Spleen (tissue), 13 donors: Measurements from ENCODE around the gene LGALS16. TPM values are rescaled to one million over a fixed set of nuclear protein-coding genes. Genes with fewer than 3 reads are reported as not detected.

Experiments
- DNase-seq: peaks from one replicate; pipeline ENCODE4 v3.0.0-alpha.2; 2020
- H3K27ac ChIP-seq, 8 donors: fragments of 200-600 bp; sonication (generic) in 7 of 8; 1 replicate in 4 of 8; 2 replicates in 4 of 8; pipeline versions ENCODE4 v1.5.0 to v1.8.0; 2016 to 2021; ENCODE audit warnings: inconsistent platforms in 4 of 8, mild to moderate bottlenecking in 4 of 8, moderate library complexity in 1 of 8
- H3K27me3 ChIP-seq, 7 donors: fragments of 200-600 bp; sonication (generic) in 6 of 7; replicated peaks in 1 of 7; 1 replicate in 4 of 7; 2 replicates in 3 of 7; pipeline versions ENCODE4 v1.5.0 to v1.8.0; 2016 to 2021; ENCODE audit warnings: inconsistent platforms in 3 of 7, mild to moderate bottlenecking in 1 of 7
- H3K36me3 ChIP-seq, 6 donors: fragments of 200-600 bp; sonication (generic) in 5 of 6; 1 replicate in 4 of 6; 2 replicates in 2 of 6; pipeline versions ENCODE4 v1.5.0 to v1.8.0; 2016 to 2021; ENCODE audit warnings: inconsistent platforms in 2 of 6
- H3K4me1 ChIP-seq, 6 donors: fragments of 200-600 bp; sonication (generic) in 5 of 6; 1 replicate in 3 of 6; 2 replicates in 3 of 6; pipeline versions ENCODE4 v1.5.0 to v1.8.0; 2016 to 2021; ENCODE audit warnings: inconsistent platforms in 3 of 6
- H3K4me3 ChIP-seq, 8 donors: fragments of 200-600 bp; sonication (generic) in 7 of 8; 1 replicate in 4 of 8; 2 replicates in 4 of 8; pipeline versions ENCODE4 v1.5.0 to v1.8.0; 2016 to 2021; ENCODE audit warnings: inconsistent platforms in 4 of 8, mild to moderate bottlenecking in 4 of 8, moderate library complexity in 2 of 8
- H3K9me3 ChIP-seq, 8 donors: fragments of 200-600 bp; sonication (generic) in 7 of 8; 1 replicate in 4 of 8; 2 replicates in 4 of 8; pipeline versions ENCODE4 v1.5.0 to v1.8.0; 2016 to 2021; ENCODE audit warnings: inconsistent platforms in 4 of 8
- CTCF ChIP-seq, 11 experiments: fragments of 200-600 bp in 7 of 11; fragments of 450-650 bp in 4 of 11; sonication (generic) in 4 of 11; IDR thresholded peaks in 8 of 11; conservative IDR thresholded peaks in 3 of 11; 1 replicate in 7 of 11; 2 replicates in 4 of 11; pipeline versions ENCODE4 v1.4.0 to v1.8.0; 2016 to 2021; ENCODE audit warnings: antibody characterized with exemption in 11 of 11, inconsistent platforms in 4 of 11, mild to moderate bottlenecking in 1 of 11
- POLR2A ChIP-seq, 3 donors: fragments of 450-650 bp; IDR thresholded peaks; one replicate each; pipeline ENCODE4 v1.5.1; 2017; ENCODE audit warnings: antibody characterized with exemption in 3 of 3, mild to moderate bottlenecking in 1 of 3
- POLR2AphosphoS5 ChIP-seq, 3 donors: sonication (generic); formaldehyde crosslinking; IDR thresholded peaks; one replicate each; pipeline ENCODE4 v1.5.1; 2017; ENCODE audit warnings: antibody characterized with exemption in 3 of 3
- WGBS, 5 donors: extraction: QIAGEN DNeasy Blood & Tissue Kit in 3 of 5; methylation state at CpG; one replicate each; pipeline versions ENCODE4 v1.1.5 to v1.1.7; 2013 to 2018; 5-methylcytosine and 5-hydroxymethylcytosine counted together
- intact Hi-C: fragments of 100-400 bp; cut with DNase I; formaldehyde crosslinking; loops from one replicate; pipeline ENCODE4 v1.15.0; 2023; ENCODE audit warnings: low total_unique reads
- long read RNA-seq, 2 donors: transcript quantifications; one replicate each; lab custom pipeline, GENCODE V29; 2026
- polyA plus RNA-seq, 3 donors: library from polyadenylated mRNA; stranded (reverse); fragments of 200-250 nt; gene quantifications; one replicate each; pipeline ENCODE4 v1.2.1, GENCODE V29; 2013
- total RNA-seq, 7 donors: library from RNA; depleted of rRNA in 3 of 7; stranded (reverse); fragments of >200 nt in 3 of 7; fragmentation: NEBNext Ultra II Directional in 4 of 7; extraction: Animal tissue kit (Norgen Biotek cat#: 25700) in 4 of 7; gene quantifications; one replicate each; pipeline versions ENCODE4 v1.1.0 to v1.2.1, GENCODE V29; 2016 to 2021
- donor health status: healthy with polysubstance abuse.
- donor health status: DM: no; HTN: no; CAD: no; lungs with moderate emphysema.
- donor health status: DM: no; HTN: no; CAD: no.
- donor health status: Bipolar disorder and iron deficiency.
- donor health status: healthy.
- donor health status: DM: no; HTN: no; CAD: no.
- donor health status: DM: yes; HTN: yes; CAD: no.

Gene LGALS16
- total RNA-seq = not detected
- polyA plus RNA-seq = not detected
- long read RNA-seq, donor 1 = 0 reads
- long read RNA-seq, donor 2 = 0 reads

- H3K27me3 ChIP-seq = peaks cover 0 to 6% (median 0%) of the 10 kb centered on the region in 7 donors
- TF ChIP-seq POLR2AphosphoS5 (IDR thresholded peaks at IDR 0.05) = no peak
- TF ChIP-seq POLR2A (IDR thresholded peaks at IDR 0.05) = no peak
- TF ChIP-seq CTCF (IDR thresholded peaks at IDR 0.05 in 8 of 11, conservative IDR thresholded peaks at IDR 0.05 in 3 of 11) = no peak
- intact Hi-C loops = no loop called here
- H3K4me1 ChIP-seq = no peaks in the 10 kb centered on the region
- WGBS, 5 donors = 51 to 58% (median 52%) methylated on average over 3 of the region's 3 CpGs
- no peak within 1 kb of the TSS for H3K27ac ChIP-seq
- H3K36me3 ChIP-seq = no peaks in the 10 kb centered on the region
- no peak within 1 kb of the TSS for H3K4me3 ChIP-seq
- no peak for DNase-seq
- no peaks in the 10 kb centered on the region for H3K9me3 ChIP-seq
Observed at GRCh38 chr19:39655613-39656012, at the start of gene LGALS16. LGALS16 (plus strand) TSS chr19:39655913; CDS start chr19:39655962, 49 bp downstream.

- H3K27me3 ChIP-seq = peaks cover 0 to 6% (median 0%) of the 10 kb centered on the region in 7 donors
- no peaks in the 10 kb centered on the region for H3K4me1 ChIP-seq
- H3K9me3 ChIP-seq = no peaks in the 10 kb centered on the region
- H3K27ac ChIP-seq = no peak overlapping the region
- no peaks in the 10 kb centered on the region for H3K36me3 ChIP-seq
- no peak for DNase-seq
- intact Hi-C loops = no loop called here
- TF ChIP-seq CTCF (IDR thresholded peaks at IDR 0.05 in 8 of 11, conservative IDR thresholded peaks at IDR 0.05 in 3 of 11) (no peak), POLR2A (IDR thresholded peaks at IDR 0.05) (no peak), POLR2AphosphoS5 (IDR thresholded peaks at IDR 0.05) (no peak)
- no peak overlapping the region for H3K4me3 ChIP-seq
- 88 to 91% (median 90%) methylated on average over 9 of the region's 9 CpGs for WGBS, 5 donors
Observed at GRCh38 chr19:39607021-39607420, 48.7 kb upstream of the LGALS16 start.

- no peaks in the 10 kb centered on the region for H3K9me3 ChIP-seq
- intact Hi-C loops = no loop called here
- no peaks in the 10 kb centered on the region for H3K36me3 ChIP-seq
- DNase-seq = no peak
- H3K4me1 ChIP-seq = no peaks in the 10 kb centered on the region
- peaks cover 0 to 6% (median 0%) of the 10 kb centered on the region in 7 donors for H3K27me3 ChIP-seq
- no peak overlapping the region for H3K4me3 ChIP-seq
- TF ChIP-seq POLR2AphosphoS5 (IDR thresholded peaks at IDR 0.05) (no peak), CTCF (IDR thresholded peaks at IDR 0.05 in 8 of 11, conservative IDR thresholded peaks at IDR 0.05 in 3 of 11) (no peak), POLR2A (IDR thresholded peaks at IDR 0.05) (no peak)
- WGBS, 5 donors = 59 to 66% (median 64%) methylated on average over 6 of the region's 6 CpGs
- H3K27ac ChIP-seq = no peak overlapping the region
Observed at GRCh38 chr19:39607561-39607960, 48.2 kb upstream of the LGALS16 start.

- intact Hi-C loops = no loop called here
- H3K36me3 ChIP-seq = no peaks in the 10 kb centered on the region
Observed at GRCh38 chr19:39613597-39613996, 42.1 kb upstream of the LGALS16 start.

More at GRCh38 chr19:39613597-39613996, 42.1 kb upstream of the LGALS16 start:
- Histone ChIP-seq H3K4me3 (no peak overlapping the region), H3K27me3 (no peaks in the 10 kb centered on the region), H3K27ac (no peak overlapping the region), H3K9me3 (peaks cover 0 to 16% (median 10%) of the 10 kb centered on the region in 8 donors), H3K4me1 (no peaks in the 10 kb centered on the region)
- 50 to 71% (median 66%) methylated on average over 2 of the region's 2 CpGs for WGBS, 5 donors
- DNase-seq = no peak
- TF ChIP-seq CTCF (IDR thresholded peaks at IDR 0.05 in 8 of 11, conservative IDR thresholded peaks at IDR 0.05 in 3 of 11) (no peak), POLR2AphosphoS5 (IDR thresholded peaks at IDR 0.05) (no peak), POLR2A (IDR thresholded peaks at IDR 0.05) (no peak)
